Heart left ventricle (tissue), 16 donors: ENCODE data around the gene CEP85L. TPM values are rescaled to one million over a fixed set of nuclear protein-coding genes. Genes with fewer than 3 reads are reported as not detected.

Source experiments
- ATAC-seq, 4 donors: fragments of 200-7000 bp; cut with Tn5 transposase; one replicate each; pipeline ENCODE4 v1.9.1; 2020 to 2022; ENCODE audit warnings: moderate library complexity in 4 of 4, mild to moderate bottlenecking in 3 of 4, moderate number of reproducible peaks in 1 of 4
- DNase-seq, 5 donors: peaks; one replicate each; pipeline ENCODE4 v3.0.0-alpha.2; 2020
- H3K27ac ChIP-seq, 12 donors: fragments of 200-600 bp; sonication (generic) in 4 of 12; one replicate each; pipeline versions ENCODE4 v1.5.0 to v1.8.0; 2016 to 2022; ENCODE audit warnings: mild to moderate bottlenecking in 2 of 12
- H3K27me3 ChIP-seq, 9 donors: fragments of 200-600 bp; sonication (generic) in 2 of 9; one replicate each; pipeline versions ENCODE4 v1.5.1 to v1.8.0; 2016 to 2022; ENCODE audit warnings: mild to moderate bottlenecking in 3 of 9
- H3K36me3 ChIP-seq, 9 donors: fragments of 200-600 bp; sonication (generic) in 2 of 9; one replicate each; pipeline versions ENCODE4 v1.5.0 to v1.8.0; 2018 to 2022; ENCODE audit warnings: mild to moderate bottlenecking in 2 of 9
- H3K4me1 ChIP-seq, 12 donors: fragments of 200-600 bp; sonication (generic) in 4 of 12; one replicate each; pipeline versions ENCODE4 v1.5.0 to v1.8.0; 2016 to 2022; ENCODE audit warnings: mild to moderate bottlenecking in 3 of 12
- H3K4me3 ChIP-seq, 12 donors: fragments of 200-600 bp; sonication (generic) in 4 of 12; one replicate each; pipeline versions ENCODE4 v1.5.0 to v1.8.0; 2017 to 2022; ENCODE audit warnings: mild to moderate bottlenecking in 9 of 12, moderate library complexity in 4 of 12
- H3K9me3 ChIP-seq, 12 donors: fragments of 200-600 bp; sonication (generic) in 4 of 12; one replicate each; pipeline versions ENCODE4 v1.5.0 to v1.8.0; 2016 to 2022; ENCODE audit warnings: mild to moderate bottlenecking in 1 of 12
- CTCF ChIP-seq, 12 donors: fragments of 200-600 bp; sonication (generic) in 4 of 12; IDR thresholded peaks; one replicate each; pipeline versions ENCODE4 v1.5.0 to v1.8.0; 2018 to 2022; ENCODE audit warnings: antibody characterized with exemption in 12 of 12, mild to moderate bottlenecking in 5 of 12
- POLR2A ChIP-seq, 2 donors: fragments of 450-650 bp; IDR thresholded peaks; one replicate each; pipeline ENCODE4 v1.6.1; 2017; ENCODE audit warnings: antibody characterized with exemption in 2 of 2, mild to moderate bottlenecking in 2 of 2, moderate library complexity in 2 of 2
- WGBS, 4 donors: extraction: QIAGEN DNeasy Blood & Tissue Kit in 2 of 4; methylation state at CpG; one replicate each; pipeline versions ENCODE4 v1.1.5 to v1.1.7; 2013 to 2018; 5-methylcytosine and 5-hydroxymethylcytosine counted together
- intact Hi-C, 10 donors: fragments of 100-400 bp; cut with DNase I; formaldehyde crosslinking; loops; one replicate each; pipeline versions ENCODE4 v1.11.1 to v1.14.2; 2022
- polyA plus RNA-seq, 2 donors: library from polyadenylated mRNA; stranded (reverse); fragments of 200-250 nt; gene quantifications; one replicate each; pipeline ENCODE4 v1.2.3, GENCODE V29; 2013
- total RNA-seq, 9 donors: library from RNA; depleted of rRNA in 2 of 9; stranded (reverse); fragments of >200 nt in 2 of 9; fragmentation: NEBNext Ultra II Directional in 3 of 9; extraction: Animal tissue kit (Norgen Biotek cat#: 25700) in 3 of 9; gene quantifications; one replicate each; pipeline versions ENCODE4 v1.1.0 to v1.2.4, GENCODE V29; 2016 to 2023
- donor health status: ischemic (EF 13 %, LVEDD 7.1; RV severe dilation, severe dysfunction).
- donor health status: healthy with polysubstance abuse.
- donor health status: DM: no; HTN: yes; CAD: no.
- donor health status: DM: no; HTN: no; CAD: no.
- donor health status: ischemic (EF 25% LVEDD 6.9; RV normal size, moderate dysfunction).
- donor health status: ischemic (EF 25% LVEDD 5.7; RV mildly dilated, moderate dysfunction).
- donor health status: healthy.
- donor health status: DM: yes; HTN: yes; CAD: no.
- donor health status: ischemic (EF 35%, LVEDD 5.7; RV mildly dilated, moderate dysfunction).
- donor health status: nonischemic (EF 11% LVEDD 7.7; RV severe dilation, severe dysfunction).
- donor health status: DM: yes; HTN: yes; CAD: no.
- donor health status: PGD.
- donor health status: ischemic (EF 29% LVEDD 5.4; RV normal size, mild dysfunction).
- donor health status: nonischemic (EF 23%, LVEDD 6.1; RV moderate dilation, normal function).

CEP85L gene
- total and polyA plus RNA-seq, 11 donors, result 1.9 to 14.4 (median 7.6) TPM

DNA sequence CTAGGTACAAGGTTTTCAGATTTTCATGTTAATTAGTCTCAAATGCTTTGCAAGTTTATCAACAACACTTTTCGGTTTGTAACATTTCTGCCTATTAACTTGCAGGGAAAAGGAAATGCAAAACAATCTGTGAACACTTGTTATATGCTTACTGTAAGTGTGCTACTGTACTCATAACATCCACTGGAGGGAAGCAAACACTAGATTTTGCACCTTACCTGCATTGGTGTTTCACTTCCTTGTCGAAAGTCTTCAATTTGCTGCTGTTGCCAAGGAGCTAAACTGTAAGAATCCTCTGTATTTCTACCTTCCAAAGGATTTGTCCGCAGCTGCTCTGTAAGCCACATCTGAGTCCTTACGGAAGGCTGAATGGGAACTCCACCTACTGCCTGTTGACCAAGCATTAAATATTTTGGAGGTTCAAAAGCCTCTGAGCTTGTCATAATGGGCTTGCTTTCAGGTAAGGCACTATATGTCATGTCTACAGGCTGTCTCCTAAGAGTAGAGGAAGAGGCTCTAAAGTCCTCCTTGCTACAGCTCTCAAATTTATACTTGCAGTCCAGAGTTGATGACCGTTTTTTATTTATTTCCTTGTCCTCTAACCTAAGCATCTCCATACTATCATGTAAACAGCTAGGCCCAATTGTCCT, 86.0 kb downstream of the CEP85L start:
- Histone ChIP-seq H3K27me3 (no peaks in the 10 kb centered on the region), H3K4me3 (no peak overlapping the region), H3K36me3 (peaks cover 0 to 22% (median 0%) of the 10 kb centered on the region in 9 donors), H3K4me1 (peaks cover 0 to 20% (median 1%) of the 10 kb centered on the region in 12 donors), H3K27ac (no peak overlapping the region), H3K9me3 (no peaks in the 10 kb centered on the region)
- intact Hi-C loops, result loop anchor here in 3 of 10 donors (5.0 to 10.0 kb wide), 3 partner anchors 49 to 212 kb away; no protein-coding TSS in a partner anchor
- ATAC-seq (peak in 3 of 4 donors; percentile 34 to 42 (median 37)), DNase-seq (no peak)
- 72 to 75% (median 74%) methylated on average over 5 of the region's 5 CpGs for WGBS, 4 donors
- TF ChIP-seq POLR2A (IDR thresholded peaks at IDR 0.05) (no peak), CTCF (IDR thresholded peaks at IDR 0.05) (peak in 10 of 12 donors; percentile 21 to 55 (median 34))

DNA sequence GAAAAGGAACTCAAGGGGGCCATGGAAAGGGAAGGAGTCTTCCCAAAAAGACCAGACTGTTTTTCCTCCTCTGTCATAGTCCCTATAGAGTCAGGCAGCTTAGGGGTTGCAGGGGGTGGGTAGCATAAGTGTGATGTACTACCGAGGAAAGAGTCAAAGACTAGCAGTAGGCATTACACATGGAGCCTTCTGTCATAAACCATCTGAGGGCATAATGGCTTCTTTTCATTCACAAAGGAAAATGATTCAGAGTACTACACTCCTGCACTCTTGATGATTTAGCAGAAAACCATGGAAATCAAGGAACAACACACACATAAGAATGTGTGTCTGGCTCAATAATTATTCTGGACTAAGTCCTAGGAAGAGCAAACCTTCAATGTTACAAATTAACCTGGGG, 88.4 kb downstream of the CEP85L start:
- no peak for DNase-seq
- 52 to 79% (median 67%) methylated on average over 1 of the region's 1 CpG for WGBS, 4 donors
- peaks cover 0 to 22% (median 11%) of the 10 kb centered on the region in 12 donors for H3K4me1 ChIP-seq
- peak; percentile 18 to 69 (median 44) for ATAC-seq
- intact Hi-C loops, result loop anchor here in 3 of 10 donors (5.0 to 10.0 kb wide), 3 partner anchors 52 to 276 kb away; no protein-coding TSS in a partner anchor
- no peak for TF ChIP-seq CTCF (IDR thresholded peaks at IDR 0.05)
- TF ChIP-seq POLR2A (IDR thresholded peaks at IDR 0.05), result no peak
- H3K27me3 ChIP-seq, result no peaks in the 10 kb centered on the region
- no peak overlapping the region for H3K4me3 ChIP-seq
- no peaks in the 10 kb centered on the region for H3K9me3 ChIP-seq
- peak overlapping the region in 1 of 12 donors; percentile 38 for H3K27ac ChIP-seq
- peaks cover 0 to 40% (median 10%) of the 10 kb centered on the region in 9 donors for H3K36me3 ChIP-seq

DNA sequence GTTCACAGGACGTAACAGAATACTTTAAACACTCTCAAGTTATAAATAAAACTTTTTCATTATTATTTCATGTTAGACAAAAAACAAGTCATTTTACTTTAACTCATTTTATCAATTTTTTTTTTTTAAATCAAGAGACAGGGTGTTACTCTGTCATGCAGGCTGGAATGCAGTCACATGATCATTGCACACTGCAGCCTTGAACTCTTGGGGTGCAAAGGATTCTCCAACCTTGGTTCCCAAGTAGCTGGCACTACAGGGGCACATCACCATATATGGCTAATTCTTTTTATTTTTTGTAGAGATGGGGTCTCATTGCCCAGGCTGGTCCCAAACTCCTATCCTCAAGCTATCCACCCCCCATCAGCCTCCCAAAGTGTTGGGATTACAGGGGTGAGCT, 89.1 kb downstream of the CEP85L start:
- TF ChIP-seq POLR2A (IDR thresholded peaks at IDR 0.05) (peak in 1 of 2 donors; percentile 18), CTCF (IDR thresholded peaks at IDR 0.05) (no peak)
- Histone ChIP-seq H3K27ac (peak overlapping the region in 1 of 12 donors; percentile 38), H3K36me3 (peaks cover 0 to 44% (median 13%) of the 10 kb centered on the region in 9 donors), H3K4me1 (peaks cover 0 to 21% (median 10%) of the 10 kb centered on the region in 12 donors), H3K4me3 (peak overlapping the region in 1 of 12 donors; percentile 22), H3K9me3 (no peaks in the 10 kb centered on the region), H3K27me3 (no peaks in the 10 kb centered on the region)
- 53 to 63% (median 56%) methylated on average over 1 of the region's 1 CpG for WGBS, 4 donors
- ATAC-seq (peak in 3 of 4 donors; percentile 40 to 45 (median 42)), DNase-seq (no peak)
- intact Hi-C loops, result loop anchor here in 3 of 10 donors (5.0 to 10.0 kb wide), 3 partner anchors 53 to 275 kb away; no protein-coding TSS in a partner anchor

GRCh38 chr6:118559659-118560058, 91.7 kb downstream of the CEP85L start:
- Histone ChIP-seq H3K9me3 (no peaks in the 10 kb centered on the region), H3K4me1 (peaks cover 0 to 21% (median 10%) of the 10 kb centered on the region in 12 donors), H3K36me3 (peaks cover 0 to 55% (median 16%) of the 10 kb centered on the region in 9 donors), H3K27ac (peak overlapping the region in 5 of 12 donors; percentile 3 to 61 (median 14)), H3K27me3 (no peaks in the 10 kb centered on the region), H3K4me3 (peak overlapping the region in 6 of 12 donors; percentile 0 to 61 (median 32))
- ATAC-seq (no peak), DNase-seq (no peak)
- intact Hi-C loops, result loop anchor here in 4 of 10 donors (5.0 to 10.0 kb wide), 4 partner anchors 55 to 275 kb away; no protein-coding TSS in a partner anchor
- no peak for TF ChIP-seq CTCF (IDR thresholded peaks at IDR 0.05)
- no peak for TF ChIP-seq POLR2A (IDR thresholded peaks at IDR 0.05)
